HL-60 (cell line): ENCODE results near the gene NRXN3.

ENCODE experiments used
- GABPA ChIP-seq: IDR thresholded peaks from 2 replicates; pipeline ENCODE4 v1.6.1; 2012; ENCODE audit warnings: low read depth
- POLR2AphosphoS5 ChIP-seq: IDR thresholded peaks from 2 replicates; pipeline ENCODE4 v1.6.1; 2012; ENCODE audit warnings: low read depth
- SPI1 ChIP-seq: IDR thresholded peaks from 2 replicates; pipeline ENCODE4 v1.6.1; 2012; ENCODE audit warnings: low read depth, mild to moderate bottlenecking, borderline replicate concordance
- TF ChIP-seq, protein P1 (sequence below): IDR thresholded peaks from one replicate; pipeline ENCODE4 v1.5.1; 2011; ENCODE audit warnings: low read length, control low read depth, inconsistent platforms; ENCODE audit not compliant: insufficient read depth
- TF ChIP-seq, protein P2 (sequence below): IDR thresholded peaks from 2 replicates; pipeline ENCODE4 v1.6.1; 2012; ENCODE audit warnings: low read depth; ENCODE audit not compliant: insufficient replicate concordance

DNA sequence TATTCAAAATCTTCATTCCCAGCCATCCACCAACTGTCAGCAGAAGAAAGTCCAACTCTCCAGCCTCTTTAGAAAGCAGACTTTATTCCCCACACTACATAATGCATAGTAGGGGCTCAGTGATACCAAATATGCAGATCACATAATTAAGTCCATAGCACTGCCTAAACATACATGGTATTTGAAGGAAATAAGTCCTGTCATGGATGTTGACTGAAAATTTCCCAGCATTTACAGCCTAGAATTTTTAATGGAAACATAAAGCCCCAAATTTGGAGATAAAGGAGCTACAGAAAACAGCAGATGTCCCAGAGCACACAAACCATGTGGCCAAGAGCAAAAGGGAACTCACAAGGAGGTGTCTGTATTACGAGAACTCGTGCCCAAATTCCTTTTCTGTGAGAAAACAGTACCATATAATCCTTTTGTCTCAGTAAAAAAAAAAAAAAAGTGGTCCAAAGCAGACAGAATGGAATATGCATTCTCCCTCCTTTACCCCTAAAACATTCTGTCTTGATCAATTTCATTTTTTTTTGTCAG is 920.5 kb downstream of the NRXN3 start:
- TF ChIP-seq POLR2AphosphoS5 (no peak), SPI1 (no peak), GABPA (no peak)
- TF ChIP-seq, protein P1, sequence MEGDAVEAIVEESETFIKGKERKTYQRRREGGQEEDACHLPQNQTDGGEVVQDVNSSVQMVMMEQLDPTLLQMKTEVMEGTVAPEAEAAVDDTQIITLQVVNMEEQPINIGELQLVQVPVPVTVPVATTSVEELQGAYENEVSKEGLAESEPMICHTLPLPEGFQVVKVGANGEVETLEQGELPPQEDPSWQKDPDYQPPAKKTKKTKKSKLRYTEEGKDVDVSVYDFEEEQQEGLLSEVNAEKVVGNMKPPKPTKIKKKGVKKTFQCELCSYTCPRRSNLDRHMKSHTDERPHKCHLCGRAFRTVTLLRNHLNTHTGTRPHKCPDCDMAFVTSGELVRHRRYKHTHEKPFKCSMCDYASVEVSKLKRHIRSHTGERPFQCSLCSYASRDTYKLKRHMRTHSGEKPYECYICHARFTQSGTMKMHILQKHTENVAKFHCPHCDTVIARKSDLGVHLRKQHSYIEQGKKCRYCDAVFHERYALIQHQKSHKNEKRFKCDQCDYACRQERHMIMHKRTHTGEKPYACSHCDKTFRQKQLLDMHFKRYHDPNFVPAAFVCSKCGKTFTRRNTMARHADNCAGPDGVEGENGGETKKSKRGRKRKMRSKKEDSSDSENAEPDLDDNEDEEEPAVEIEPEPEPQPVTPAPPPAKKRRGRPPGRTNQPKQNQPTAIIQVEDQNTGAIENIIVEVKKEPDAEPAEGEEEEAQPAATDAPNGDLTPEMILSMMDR = no peak
- TF ChIP-seq, protein P2, sequence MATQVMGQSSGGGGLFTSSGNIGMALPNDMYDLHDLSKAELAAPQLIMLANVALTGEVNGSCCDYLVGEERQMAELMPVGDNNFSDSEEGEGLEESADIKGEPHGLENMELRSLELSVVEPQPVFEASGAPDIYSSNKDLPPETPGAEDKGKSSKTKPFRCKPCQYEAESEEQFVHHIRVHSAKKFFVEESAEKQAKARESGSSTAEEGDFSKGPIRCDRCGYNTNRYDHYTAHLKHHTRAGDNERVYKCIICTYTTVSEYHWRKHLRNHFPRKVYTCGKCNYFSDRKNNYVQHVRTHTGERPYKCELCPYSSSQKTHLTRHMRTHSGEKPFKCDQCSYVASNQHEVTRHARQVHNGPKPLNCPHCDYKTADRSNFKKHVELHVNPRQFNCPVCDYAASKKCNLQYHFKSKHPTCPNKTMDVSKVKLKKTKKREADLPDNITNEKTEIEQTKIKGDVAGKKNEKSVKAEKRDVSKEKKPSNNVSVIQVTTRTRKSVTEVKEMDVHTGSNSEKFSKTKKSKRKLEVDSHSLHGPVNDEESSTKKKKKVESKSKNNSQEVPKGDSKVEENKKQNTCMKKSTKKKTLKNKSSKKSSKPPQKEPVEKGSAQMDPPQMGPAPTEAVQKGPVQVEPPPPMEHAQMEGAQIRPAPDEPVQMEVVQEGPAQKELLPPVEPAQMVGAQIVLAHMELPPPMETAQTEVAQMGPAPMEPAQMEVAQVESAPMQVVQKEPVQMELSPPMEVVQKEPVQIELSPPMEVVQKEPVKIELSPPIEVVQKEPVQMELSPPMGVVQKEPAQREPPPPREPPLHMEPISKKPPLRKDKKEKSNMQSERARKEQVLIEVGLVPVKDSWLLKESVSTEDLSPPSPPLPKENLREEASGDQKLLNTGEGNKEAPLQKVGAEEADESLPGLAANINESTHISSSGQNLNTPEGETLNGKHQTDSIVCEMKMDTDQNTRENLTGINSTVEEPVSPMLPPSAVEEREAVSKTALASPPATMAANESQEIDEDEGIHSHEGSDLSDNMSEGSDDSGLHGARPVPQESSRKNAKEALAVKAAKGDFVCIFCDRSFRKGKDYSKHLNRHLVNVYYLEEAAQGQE = no peak
